Measurements from ENCODE around the gene RPL13. TPM values are rescaled to one million over a fixed set of nuclear protein-coding genes. Genes with fewer than 3 reads are reported as not detected.

The RPL13 gene
- total RNA-seq, 4 donors from 2014 or later: 2,408 to 5,801 (median 4,379) TPM

- TF ChIP-seq CTCF (IDR thresholded peaks at IDR 0.05; ENCODE audit: low read depth): no peak
Measured at GRCh38 chr16:89612415-89613166, 52.1 kb downstream of the RPL13 start.

- no peak for TF ChIP-seq CTCF (IDR thresholded peaks at IDR 0.05; ENCODE audit: low read depth)
Measured at GRCh38 chr16:89613231-89613953, 52.9 kb downstream of the RPL13 start, which contains the start of gene DPEP1. DPEP1 (plus strand) TSS chr16:89613642; CDS start chr16:89630411, 16,769 bp downstream.

- TF ChIP-seq CTCF (IDR thresholded peaks at IDR 0.05; ENCODE audit: low read depth): no peak
Measured at GRCh38 chr16:89613954-89614459, 53.5 kb downstream of the RPL13 start.

Small RNA genes lying within 50 kb of the gene (small RNA-seq; reads per million reads assigned to genes)
- gene SNORD68: not detected

Other genes starting within 250 kb of the RPL13 start
- gene ANKRD11, start 70.1 kb upstream of the RPL13 start, total RNA-seq: 100 to 1,000 TPM in 1 of 4 donors, 10 to 100 TPM in 3; 56.1 to 190 (median 62.6) TPM
- 100 to 1,000 TPM in 2 of 4 donors, 10 to 100 TPM in 2; 83.3 to 152 (median 105) TPM for gene SPG7, start 52.3 kb upstream of the RPL13 start, total RNA-seq
- gene CPNE7, start 15.1 kb downstream of the RPL13 start, total RNA-seq: not detected
- 1 to 10 TPM in 1 of 4 donors, not detected in 3; 2.3 TPM for gene DPEP1, start 53.0 kb downstream of the RPL13 start, total RNA-seq
- gene CHMP1A, start 97.0 kb downstream of the RPL13 start, total RNA-seq: 10 to 100 TPM; 40.4 to 64.3 (median 50.3) TPM
- 1 to 10 TPM; 2.5 to 7.0 (median 5.4) TPM for gene SPATA33, start 97.2 kb downstream of the RPL13 start, total RNA-seq
- 10 to 100 TPM; 15.0 to 38.4 (median 29.0) TPM for gene CDK10, start 126.0 kb downstream of the RPL13 start, total RNA-seq
- gene SPATA2L, start 141.0 kb downstream of the RPL13 start, total RNA-seq: 10 to 100 TPM in 2 of 4 donors, 1 to 10 TPM in 2; 7.7 to 10.7 (median 9.4) TPM
- gene VPS9D1, start 160.2 kb downstream of the RPL13 start, total RNA-seq: 10 to 100 TPM in 1 of 4 donors, 1 to 10 TPM in 3; 1.5 to 10.5 (median 3.6) TPM
- 10 to 100 TPM; 10.9 to 39.6 (median 22.2) TPM for gene ZNF276, start 160.9 kb downstream of the RPL13 start, total RNA-seq